HG03520 (cell line): ENCODE results near the gene PSMC2.

Experiments
- ATAC-seq: cut with Tn5 transposase; IDR thresholded peaks from one replicate; pipeline ENCODE4 v1.9.1; 2021; ENCODE audit warnings: mild to moderate bottlenecking, moderate library complexity; ENCODE audit not compliant: unreplicated experiment

The PSMC2 gene

GRCh38 chr7:103347507-103348267 is at the start of gene PSMC2:
PSMC2 (plus strand) TSS chr7:103347643; CDS start chr7:103347712, 69 bp downstream.
- peak; percentile 75 for ATAC-seq

- no peak for ATAC-seq
Observed at GRCh38 chr7:103297837-103298179, 49.6 kb upstream of the PSMC2 start.

- ATAC-seq, result no peak
Observed at GRCh38 chr7:103299660-103300059, 47.8 kb upstream of the PSMC2 start.

- no peak for ATAC-seq
Observed at GRCh38 chr7:103301441-103301840, 46.0 kb upstream of the PSMC2 start.

GRCh38 chr7:103307503-103308231 is 39.8 kb upstream of the PSMC2 start:
- ATAC-seq, result no peak

GRCh38 chr7:103314852-103315251 is 32.6 kb upstream of the PSMC2 start:
- no peak for ATAC-seq

- ATAC-seq, result no peak
Observed at GRCh38 chr7:103316380-103316941, 31.0 kb upstream of the PSMC2 start.

- no peak for ATAC-seq
Observed at GRCh38 chr7:103317009-103317408, 30.4 kb upstream of the PSMC2 start.

GRCh38 chr7:103325744-103326143 is 21.7 kb upstream of the PSMC2 start:
- ATAC-seq, result no peak

- ATAC-seq, result no peak
Observed at GRCh38 chr7:103336761-103337160, 10.7 kb upstream of the PSMC2 start.

GRCh38 chr7:103338864-103339263 is 8.6 kb upstream of the PSMC2 start:
- ATAC-seq, result no peak

- no peak for ATAC-seq
Observed at GRCh38 chr7:103341466-103341865, 6.0 kb upstream of the PSMC2 start.

GRCh38 chr7:103343332-103343731 is 4.1 kb upstream of the PSMC2 start:
- ATAC-seq, result no peak

GRCh38 chr7:103343758-103344452 is 3.5 kb upstream of the PSMC2 start:
- ATAC-seq, result peak; percentile 14

GRCh38 chr7:103344453-103345149 is 2.8 kb upstream of the PSMC2 start, which contains the start of gene DNAJC2:
DNAJC2 (minus strand) TSS chr7:103344767; CDS start chr7:103344622, 145 bp downstream.
- peak; percentile 74 for ATAC-seq

GRCh38 chr7:103346396-103346795 is 1.0 kb upstream of the PSMC2 start:
- no peak for ATAC-seq

GRCh38 chr7:103348452-103348851 is 1.0 kb downstream of the PSMC2 start:
- ATAC-seq, result no peak

GRCh38 chr7:103348959-103349358 is 1.5 kb downstream of the PSMC2 start:
- no peak for ATAC-seq

- no peak for ATAC-seq
Observed at GRCh38 chr7:103349805-103350204, 2.4 kb downstream of the PSMC2 start.

GRCh38 chr7:103369432-103369831 is 22.0 kb downstream of the PSMC2 start:
- no peak for ATAC-seq
